Kidney tubule cell (primary cell): Measurements from ENCODE around the gene PLK3.
"Not testable (repeated sequence)": the region's sequence is repeated elsewhere in the genome, so short reads cannot be mapped to it uniquely, and the experiment has no call there.

Source experiments
- DNase-seq: peaks from one replicate; pipeline ENCODE4 v3.0.0-alpha.2; 2018; ENCODE audit warnings: low spot score

The PLK3 gene

DNA sequence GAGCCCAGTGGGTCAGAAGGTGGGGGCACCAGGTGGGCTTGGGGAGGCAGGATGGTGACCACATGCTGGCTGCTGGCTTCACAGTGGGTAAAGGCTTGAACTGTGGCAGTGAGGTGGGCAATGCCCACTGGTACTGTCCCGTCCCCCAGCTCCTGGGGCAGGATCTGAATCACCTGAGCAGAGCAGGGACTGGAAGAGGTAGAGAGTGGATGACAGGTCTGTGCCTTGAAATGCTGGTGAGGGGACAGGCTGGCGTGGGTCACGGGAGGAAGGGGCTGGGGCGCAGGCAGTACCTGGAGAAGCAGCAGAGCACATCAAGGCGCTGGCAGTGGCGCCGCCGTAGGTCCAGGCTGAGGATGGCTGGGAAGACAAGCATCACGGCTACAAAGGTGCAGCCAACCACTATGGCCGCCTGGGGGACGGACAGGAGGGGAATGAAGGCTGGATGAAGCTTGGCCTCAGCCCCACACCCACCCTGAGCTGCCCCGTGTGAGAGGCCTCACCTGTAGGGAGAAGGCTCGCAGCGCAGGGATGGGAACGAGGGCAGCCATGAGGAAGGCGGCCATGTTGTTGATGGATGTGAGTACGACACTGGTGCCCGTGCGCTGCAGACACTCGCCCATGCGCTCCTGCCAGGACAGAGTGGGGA lies 27.9 kb downstream of the PLK3 start:
- DNase-seq = no peak

DNA sequence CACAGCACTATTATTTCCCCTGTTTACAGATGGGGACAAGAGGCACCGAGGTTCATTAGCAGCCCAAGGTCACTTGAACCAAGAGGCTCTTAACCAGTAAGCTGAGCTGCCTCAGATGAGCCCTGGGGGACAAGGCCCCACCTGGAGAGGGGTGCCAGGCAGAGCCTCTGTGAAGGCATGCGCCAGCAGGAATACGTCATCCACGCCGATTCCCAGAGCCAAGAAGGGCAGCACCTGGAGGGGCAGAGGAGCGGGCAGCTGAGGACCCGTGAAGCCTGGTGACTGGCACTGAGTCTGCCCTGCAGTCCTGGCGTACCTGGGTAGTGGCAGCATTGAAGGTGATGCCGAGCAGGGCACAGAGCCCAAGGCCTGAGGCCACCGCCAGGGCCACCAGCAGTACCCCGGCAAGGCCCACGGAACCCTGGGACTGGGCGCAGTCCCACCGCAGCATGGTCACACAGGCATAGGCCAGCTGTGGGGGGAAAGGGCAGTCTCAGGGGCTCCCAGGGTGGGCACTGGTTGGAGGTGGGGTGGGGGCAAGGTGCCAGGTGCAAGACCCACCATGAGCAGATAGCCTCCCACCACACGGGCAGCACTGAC lies 28.8 kb downstream of the PLK3 start:
- DNase-seq = no peak

DNA sequence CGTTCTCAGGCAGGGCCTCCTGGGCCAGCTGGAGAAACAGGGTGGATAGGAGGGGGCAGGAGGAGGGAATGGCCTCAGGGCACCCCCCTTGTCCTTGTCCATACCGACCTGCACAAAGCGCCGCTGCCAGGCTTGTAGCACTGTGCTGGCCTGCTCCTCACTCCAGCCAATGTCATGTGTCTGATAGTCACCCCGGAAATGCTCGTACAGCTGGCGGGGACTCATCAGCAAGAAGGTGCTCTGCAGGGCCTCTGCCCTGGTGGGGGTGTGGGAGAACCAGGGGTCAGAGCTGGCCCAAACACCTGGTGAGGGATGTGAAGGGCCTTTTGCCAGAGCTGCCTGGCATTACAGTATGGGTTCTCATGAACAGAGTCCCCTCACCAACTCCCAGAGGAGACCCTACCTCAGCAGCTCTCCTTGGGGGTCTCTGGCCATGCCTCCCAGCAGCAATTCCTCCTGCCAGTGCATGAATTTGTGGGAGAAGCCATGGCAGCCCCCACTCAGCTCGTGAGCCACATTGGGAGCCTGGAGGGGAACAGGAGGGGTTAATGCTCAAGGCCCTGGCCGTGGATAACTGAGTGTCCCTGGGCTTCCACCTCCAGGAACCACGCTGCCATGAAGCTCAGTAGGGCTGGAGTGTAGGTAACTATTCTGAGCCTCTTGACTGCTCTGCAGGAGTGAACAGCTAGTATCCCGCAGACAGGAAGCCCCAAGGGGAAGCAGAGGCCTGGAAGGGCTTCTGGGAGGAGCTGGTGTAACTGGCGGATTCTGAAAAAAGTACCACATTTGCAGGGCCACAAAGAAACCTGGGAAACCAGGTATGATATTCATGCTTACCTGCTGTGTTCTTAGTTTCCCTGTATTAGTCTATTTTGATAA lies 29.6 kb downstream of the PLK3 start:
- DNase-seq = no peak

DNA sequence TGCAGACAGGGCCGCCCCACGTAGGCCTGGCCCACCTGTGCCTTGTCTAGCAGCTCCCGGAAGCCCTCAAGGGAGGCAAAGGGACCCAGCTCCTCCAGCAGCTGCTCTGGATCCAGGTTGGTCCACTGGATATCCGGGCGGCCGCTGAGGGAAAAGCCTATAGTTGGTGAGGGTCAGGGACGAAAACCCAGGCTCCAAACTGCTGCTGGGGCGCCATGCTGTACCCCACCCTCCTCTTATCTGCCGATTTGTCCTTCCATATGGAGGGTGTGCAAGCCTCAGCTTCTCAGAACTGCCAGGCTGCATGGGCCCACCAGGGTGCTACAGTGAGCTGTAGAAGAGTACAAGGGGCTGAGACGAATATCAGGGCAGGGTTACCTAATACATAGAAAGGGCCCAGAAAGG lies 30.7 kb downstream of the PLK3 start:
- no peak for DNase-seq

DNA sequence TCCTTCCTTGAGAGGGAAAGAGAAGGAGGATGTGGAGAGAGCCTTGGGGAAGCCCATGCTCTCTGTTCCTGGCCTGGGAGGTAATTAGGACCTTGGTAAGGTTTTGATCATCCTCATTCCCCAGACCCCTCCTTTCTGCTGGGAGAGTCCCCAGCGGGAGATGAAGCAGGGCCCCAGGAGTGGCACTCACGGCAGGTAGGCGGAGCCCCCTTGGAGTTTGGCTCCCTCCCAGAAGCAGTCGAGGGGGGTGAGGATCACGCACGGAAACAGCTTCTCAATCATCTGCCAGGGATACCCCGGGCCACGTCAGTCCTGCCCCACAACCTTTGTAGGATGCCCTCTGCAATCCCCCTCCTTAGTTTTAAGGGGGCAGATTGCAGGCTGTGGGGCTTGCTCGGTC lies 31.3 kb downstream of the PLK3 start:
- DNase-seq = no peak

DNA sequence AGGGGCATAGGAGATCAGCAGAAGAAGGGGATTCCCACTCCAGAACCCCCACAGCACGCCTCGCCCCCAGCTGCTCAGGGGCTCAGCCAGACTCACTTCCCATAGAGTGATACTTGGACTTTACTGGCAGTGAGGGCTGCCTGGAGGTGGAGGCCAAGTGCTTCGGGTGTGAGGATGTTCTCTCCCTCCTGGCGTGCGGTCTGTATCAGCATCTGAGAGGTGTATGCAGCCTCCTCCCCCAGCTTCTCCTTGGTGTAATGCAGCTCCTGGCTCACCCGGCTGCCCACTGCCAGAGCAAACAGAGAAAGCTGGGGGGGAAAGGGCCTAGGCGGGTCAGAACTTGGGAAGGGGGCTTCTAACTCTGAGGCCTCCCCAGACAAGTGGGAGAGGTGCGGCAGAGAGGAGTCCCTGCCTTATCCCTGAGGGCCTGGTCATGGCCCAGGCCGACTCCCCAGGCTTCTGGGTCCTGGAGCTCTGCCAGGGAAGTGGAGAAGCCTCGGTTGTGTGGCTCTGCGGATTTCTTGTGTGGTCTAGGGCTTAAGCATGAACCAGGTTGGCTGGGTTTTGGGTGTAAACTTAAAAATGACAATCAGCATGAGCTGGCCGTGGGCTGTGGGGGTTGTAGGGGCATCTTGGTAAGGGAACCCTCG lies 32.0 kb downstream of the PLK3 start:
- DNase-seq = no peak

DNA sequence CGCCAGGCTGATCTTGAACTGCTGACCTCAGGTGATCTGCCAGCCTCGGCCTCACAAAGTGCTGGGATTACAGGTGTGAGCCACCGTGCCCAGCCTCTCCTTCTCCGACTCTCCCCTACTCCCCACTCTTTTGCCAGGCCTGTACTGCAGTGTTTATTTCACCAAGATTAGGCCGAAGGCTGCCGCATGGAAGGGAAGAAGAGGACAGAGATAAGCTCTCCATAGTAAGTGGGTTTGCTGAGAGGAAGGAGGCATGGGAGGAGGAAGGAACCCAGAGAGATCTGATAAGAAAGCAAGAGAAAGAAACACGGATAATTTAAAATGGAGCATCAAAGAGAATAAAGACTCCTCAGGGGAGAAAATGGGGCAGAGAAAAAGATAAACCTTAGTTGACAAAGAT lies 34.2 kb downstream of the PLK3 start:
- DNase-seq = no peak

DNA sequence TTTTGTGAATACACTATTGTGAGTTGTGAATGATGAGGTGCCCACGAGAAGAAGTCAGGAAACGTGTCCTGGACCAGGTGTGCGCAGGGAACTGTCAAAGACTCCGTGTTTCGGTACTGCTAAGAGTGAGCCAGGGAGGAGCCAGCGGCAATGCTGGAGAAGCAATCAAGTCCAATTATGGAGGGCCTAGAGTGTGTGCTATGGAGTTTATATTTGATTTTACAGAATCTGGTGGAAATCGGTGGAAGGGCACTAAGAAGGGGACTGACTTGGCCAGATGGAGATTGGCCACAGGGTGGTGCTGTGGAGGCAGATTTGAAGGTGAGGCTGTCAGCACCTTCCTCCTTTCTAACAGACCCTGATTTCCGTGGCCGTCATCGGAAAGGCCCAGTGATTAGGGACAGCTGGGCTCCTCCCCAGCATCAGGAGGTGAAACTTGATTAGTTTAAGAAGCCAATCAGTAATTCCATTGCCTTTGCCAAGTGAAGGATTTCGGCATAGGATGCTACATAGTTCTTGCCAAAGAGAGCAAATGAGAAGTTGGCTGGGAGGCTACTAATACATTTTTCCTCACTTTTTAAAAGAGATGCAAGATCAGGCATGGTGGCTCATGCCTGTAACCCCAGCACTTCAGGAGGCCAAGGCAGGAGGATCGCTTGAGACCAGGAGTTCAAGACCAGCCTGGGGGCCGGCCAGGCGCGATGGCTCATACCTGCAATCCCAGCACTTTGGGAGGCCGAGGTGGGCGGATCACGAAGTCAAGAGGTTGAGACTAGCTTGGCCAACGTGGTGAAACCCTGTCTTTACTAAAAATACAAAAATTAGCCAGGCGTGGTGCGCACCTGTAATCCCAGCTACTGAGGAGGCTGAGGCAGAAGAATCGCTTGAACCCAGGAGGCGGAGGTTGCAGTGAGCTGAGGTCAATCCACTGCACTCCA lies 35.8 kb downstream of the PLK3 start:
- DNase-seq = peak; percentile 79

DNA sequence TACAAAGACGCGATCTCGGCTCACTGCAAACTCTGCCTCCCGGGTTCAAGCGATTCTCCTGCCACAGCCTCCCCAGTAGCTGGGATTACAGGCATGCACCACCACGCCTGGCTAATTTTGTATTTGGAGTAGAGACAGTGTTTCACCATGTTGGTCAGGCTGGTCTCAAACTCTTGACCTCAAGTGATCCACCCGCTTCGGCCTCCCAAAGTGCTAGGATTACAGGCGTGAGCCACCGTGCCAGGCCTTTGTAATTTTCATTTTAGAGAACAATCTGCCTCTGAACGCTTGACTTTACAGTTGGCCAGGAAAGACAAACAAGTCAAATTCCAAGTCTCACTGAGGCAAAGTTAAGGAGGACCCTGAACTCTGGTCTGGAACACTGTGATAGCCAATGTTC lies 38.1 kb downstream of the PLK3 start:
- DNase-seq = not testable (repeated sequence)

DNA sequence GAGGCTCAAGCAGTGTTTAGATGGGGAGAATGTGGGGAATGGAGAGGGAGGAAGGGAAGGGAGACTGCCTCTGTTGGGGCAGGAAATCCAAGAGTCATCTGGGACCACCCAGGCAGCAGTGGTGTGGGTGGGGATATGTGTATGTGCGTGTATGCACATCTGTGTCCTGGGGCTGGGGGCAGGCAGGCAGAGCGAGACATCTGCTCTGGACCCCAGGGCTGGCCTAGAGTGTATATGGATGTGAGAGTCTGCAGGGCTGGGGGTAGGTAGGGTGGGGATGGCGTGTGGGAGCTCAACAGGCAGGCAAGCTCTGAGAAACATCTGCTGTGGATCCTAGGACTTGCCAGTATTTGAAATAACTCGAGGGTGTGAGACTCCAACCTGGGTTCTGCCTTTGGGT lies 39.4 kb downstream of the PLK3 start:
- DNase-seq = no peak

DNA sequence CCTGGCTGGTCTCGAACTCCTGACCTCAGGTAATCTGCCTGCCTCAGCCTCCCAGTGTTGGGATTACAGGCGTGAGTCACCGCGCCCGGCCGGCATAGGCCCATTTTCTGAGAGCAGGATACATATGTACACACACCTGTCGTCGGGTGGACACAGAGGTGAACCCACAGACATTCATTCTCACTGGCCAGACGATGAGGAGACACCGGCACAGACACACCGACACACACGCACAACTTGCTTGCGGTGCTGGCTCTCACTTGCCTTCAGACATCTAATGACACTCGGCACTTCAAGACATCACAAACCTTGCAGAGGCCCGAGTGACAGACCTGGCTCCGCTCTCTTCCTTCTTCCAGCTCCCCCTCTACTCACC lies 42.3 kb downstream of the PLK3 start:
- no peak for DNase-seq

DNA sequence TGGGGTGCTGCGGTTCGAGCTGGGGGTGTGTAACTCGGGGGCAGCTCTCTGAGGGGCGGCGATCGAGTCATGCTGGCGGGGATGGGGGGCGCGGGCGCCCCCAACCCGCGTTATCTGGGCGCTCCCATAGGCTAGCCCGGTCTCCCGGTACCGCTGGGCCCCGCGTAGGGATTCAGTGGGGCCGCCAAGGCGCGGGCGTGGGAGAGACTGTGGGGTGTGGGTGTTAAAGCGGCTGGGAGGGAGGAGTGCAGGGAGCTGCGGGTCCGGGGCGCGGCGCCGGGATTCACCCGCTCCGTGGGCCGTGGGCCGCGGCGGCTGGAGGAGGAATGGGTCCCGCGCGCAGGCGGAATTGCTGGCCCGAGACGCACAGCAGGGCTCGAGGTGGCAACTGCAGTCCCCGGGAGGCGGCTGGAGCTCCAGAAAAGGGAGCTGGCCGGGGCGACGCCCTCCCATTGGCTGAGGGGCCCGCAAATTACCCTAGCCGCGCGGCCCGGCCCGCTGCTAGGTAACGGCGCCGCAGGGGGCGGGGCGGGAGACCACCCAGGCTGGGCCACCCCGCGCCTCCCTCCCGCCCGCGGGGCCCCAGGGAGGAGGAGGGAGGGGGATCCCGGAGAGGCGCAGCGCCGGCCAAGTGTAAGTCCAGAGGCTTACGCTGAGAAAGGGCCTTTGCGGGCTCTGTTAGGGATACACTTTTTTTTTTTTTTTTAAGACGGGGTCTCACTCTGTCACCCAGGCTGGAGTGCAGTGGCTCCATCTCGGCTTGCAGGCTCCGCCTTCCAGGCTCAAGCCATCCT lies 42.9 kb downstream of the PLK3 start, which contains the start of gene PTCH2:
Gene PTCH2, minus strand, starts transcription at position 392 of the 794 bp plus-strand sequence. Its CDS starts 321 bp downstream, at position 71.
- DNase-seq = peak; percentile 43

DNA sequence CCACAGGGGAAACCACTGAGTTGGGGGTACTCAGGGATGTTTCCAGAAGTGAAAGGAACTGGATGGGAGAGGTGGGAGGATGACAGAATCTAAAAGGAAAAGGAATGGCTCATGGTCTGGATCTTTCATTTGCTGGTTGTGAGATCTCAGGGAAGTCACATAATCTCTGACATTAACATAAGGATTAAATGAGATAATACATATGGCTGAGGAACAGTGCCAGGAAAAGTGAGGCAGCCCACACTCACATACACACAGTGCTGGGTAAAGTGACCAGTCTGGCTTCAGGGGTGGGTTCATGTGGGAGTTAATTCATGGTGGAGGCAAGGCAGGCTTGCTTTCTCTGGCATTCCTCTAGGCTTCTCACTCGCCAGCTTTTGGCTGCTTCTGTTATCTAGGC lies 46.8 kb downstream of the PLK3 start:
- no peak for DNase-seq

DNA sequence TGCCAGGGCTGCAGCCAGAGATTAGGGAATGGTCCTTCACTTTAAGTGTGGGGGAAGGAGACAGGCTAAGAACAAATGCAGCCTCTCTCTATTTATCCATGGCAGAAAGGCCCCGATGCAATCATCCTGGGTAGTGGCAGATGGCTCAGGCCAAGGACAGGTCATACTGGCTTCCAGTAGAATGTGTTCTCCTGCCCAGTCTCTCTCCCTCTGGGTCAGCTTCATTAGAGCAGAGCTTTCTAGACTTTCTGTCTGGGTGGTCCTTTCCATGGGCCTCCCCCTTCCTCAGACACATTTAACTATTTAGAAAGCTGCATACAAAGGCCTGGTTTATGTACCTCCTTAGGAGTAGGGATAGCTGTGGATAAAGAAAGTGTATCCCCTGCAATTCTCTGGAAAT lies 47.7 kb downstream of the PLK3 start:
- DNase-seq = no peak

DNA sequence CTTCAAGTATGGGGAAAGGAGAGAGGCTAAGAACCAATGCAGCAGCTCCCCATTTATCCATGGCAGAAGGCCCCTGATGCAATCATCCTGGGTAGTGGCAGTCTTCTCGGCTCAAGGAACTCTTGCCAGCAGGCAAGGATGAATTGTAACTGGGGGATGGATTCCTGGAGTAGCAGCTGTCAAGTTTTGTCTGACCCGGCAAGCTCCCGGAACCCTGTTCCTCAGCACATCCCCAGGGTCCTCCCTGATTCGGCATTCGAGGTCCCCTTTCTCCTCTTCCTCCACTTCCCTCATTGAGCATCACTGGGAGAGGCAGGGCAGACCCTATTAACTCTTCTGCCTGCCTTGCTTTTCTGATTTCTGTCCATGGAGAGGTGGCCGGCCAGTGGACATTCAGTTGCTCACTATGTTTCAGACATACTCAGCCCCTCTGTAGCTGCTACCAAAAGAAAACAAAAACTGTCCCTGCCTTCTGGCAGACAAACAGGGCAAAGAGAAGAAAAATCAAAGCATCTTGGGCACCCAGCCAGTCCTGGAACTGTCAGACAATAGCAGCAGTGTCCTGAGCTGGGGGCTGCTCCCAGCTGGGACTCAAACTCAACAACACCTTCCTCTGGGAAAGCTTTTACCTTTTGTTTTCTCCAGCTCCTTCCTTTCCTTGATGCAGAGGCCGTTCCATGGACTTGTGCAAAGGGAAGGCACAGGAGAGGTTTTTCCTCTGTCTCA lies 48.4 kb downstream of the PLK3 start:
- no peak for DNase-seq

DNA sequence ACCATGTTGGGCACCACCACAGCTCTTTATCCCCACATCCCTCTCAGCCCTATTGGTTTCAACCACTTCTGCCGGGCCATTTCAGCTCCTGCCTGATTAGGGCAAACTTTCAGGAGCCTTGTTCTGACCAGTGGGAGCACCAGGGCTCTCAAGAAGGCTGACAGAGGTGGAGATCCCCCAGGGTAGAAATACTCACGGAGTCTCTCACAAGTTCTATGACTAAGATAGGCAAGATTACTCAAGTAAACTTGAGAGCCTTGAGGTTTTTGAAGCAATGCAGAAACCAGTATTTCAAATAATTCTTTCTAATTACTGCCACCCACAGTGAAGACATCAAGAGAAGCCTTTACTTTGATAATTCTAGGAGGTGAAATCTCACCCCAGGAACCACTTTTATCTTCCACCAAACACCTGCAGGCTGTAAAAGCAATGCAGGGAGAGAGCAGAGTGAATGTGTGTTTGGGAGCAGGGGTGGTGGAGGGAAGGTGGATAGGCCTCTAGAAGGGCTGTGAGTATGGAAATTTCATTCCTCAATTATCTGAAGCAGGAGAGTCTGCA lies 49.5 kb downstream of the PLK3 start:
- no peak for DNase-seq

DNA sequence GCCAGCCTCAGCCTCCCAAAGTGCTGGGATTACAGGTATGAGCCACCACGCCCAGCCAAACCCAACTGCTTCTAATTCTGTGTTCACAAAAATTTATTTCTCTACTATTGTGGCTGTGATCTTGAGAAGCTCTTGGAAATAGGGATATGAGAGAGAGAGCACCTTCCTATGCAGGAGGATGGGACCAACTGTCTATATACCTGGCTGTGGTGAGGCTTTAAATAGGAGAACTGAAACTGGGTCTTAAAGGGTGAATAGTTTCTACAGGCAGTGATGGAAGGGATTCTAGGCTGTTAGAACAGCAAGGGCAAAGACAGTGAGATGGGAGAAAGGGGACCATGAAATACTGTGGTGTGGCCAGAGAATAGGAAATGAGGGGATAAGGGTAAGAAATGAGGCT lies 51.1 kb downstream of the PLK3 start:
- DNase-seq = no peak

DNA sequence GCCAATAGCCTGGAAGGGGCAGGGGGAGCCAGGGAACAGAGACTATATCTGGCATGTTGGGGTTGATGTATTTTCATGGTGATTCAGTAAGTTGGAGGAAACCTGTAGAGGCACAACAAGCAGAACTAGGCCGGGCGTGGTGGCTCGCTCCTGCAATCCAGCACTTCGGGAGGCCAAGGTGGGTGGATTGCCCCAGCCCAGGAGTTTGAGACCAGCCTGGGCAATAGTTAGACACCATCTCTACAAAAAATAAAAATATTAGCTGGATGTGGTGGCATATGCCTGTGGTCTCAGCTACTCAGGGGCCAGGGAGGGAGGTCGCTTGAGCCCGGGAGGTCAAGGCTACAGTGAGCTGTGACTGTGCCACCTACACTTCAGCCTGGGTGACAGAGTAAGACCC lies 53.0 kb downstream of the PLK3 start:
- DNase-seq = no peak

DNA sequence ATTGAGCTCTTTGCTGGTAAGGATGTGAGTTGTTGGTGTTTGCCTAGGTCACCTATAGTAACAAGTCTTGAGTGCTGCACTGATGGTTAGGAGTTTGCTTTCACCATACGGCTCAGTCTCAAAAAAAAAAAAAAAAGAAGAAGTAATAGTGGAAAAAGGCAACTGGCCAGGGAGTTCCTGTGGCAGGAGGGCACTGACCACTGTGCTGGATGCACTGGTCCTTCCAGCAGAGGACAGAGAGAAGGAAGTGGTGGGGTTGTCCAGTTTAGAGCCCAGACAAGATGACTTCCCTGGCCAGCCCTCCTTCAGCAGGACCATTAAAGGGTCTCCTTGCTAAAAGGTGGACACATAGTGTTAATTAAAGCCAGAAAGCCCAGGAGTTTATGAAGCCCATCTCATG lies 54.8 kb downstream of the PLK3 start:
- DNase-seq = no peak
